Dermis microvascular lymphatic vessel endothelial cell (primary cell): ENCODE measurements around the gene MOXD1. TPM values are rescaled to one million over a fixed set of nuclear protein-coding genes. Genes with fewer than 3 reads are reported as not detected.
A peak's percentile ranks its signal among the peaks of the same experiment; 100 is the strongest.
"Not testable (repeated sequence)": the region's sequence is repeated elsewhere in the genome, so short reads cannot be mapped to it uniquely, and the experiment has no call there.

Experiments used
- DNase-seq, 2 donors: peaks; one replicate each; pipeline versions ENCODE4 v3.0.0 to v3.0.0-alpha.2; 2010; ENCODE audit warnings: low read depth in 2 of 2
- total RNA-seq: library from RNA; depleted of rRNA; stranded (reverse); fragments of >200 nt; gene quantifications from 2 replicates; pipeline ENCODE4 v1.2.1, GENCODE V29; 2014

Gene MOXD1
- total RNA-seq, 1 donor from 2014 or later = under 0.01 TPM

DNA sequence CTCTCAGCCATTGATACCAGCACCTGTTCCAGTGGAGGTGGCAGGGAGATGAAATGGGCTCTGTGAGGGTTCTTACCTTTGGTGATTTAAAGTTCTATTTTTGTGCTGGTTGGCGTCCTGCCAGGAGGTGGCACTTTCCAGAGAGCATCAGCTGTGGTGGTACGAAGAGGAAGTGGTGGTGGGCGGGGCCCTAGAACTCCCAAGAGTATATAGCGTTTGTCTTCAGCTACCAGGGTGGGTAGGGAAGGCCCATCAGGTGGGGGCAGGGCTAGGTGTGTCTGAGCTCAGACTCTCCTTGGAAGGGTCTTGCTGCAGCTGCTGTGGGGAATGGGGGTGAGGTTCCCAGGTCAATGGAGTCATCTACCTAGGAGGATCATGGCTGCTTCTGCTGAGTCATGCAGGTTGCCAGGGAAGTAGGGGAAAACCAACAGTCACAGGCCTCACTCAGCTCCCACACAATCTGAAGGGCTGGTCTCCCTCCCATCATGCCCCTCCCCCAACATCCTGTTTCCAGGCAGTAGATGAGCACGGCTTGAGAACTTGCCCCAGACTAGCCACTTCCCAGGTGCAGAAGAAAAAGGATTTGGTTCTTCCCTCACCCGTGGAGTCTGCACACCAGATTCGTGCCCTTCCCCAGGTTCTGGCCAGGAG, 46.6 kb downstream of the MOXD1 start:
- peak in 1 of 2 donors; percentile 24 for DNase-seq

GRCh38 chr6:132351986-132352385, 49.3 kb downstream of the MOXD1 start:
- DNase-seq = not testable (repeated sequence)

GRCh38 chr6:132348231-132348630, 53.0 kb downstream of the MOXD1 start:
- DNase-seq = no peak

GRCh38 chr6:132344811-132345210, 56.5 kb downstream of the MOXD1 start:
- no peak for DNase-seq

DNA sequence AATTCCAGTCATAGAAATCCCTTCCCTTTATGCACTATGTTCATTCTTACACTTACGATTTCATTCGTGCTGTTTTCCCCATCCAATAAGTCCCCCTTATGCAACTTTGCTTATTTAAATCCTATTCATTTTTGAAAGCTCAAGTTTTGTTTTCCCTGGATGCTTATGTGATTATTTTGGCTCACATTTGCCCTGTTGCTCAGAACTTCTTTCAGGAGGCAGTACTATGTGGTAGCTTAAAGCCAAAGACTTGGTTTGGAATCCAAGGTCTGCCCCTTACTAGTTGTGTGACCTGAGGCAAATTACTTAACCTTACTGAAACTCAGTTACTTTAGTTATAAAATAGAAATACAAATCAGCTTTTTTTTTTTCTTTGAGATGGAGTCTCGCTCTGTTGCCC, 59.6 kb downstream of the MOXD1 start:
- DNase-seq = no peak

- DNase-seq = no peak
Measured at GRCh38 chr6:132334521-132334885, 66.8 kb downstream of the MOXD1 start.

DNA sequence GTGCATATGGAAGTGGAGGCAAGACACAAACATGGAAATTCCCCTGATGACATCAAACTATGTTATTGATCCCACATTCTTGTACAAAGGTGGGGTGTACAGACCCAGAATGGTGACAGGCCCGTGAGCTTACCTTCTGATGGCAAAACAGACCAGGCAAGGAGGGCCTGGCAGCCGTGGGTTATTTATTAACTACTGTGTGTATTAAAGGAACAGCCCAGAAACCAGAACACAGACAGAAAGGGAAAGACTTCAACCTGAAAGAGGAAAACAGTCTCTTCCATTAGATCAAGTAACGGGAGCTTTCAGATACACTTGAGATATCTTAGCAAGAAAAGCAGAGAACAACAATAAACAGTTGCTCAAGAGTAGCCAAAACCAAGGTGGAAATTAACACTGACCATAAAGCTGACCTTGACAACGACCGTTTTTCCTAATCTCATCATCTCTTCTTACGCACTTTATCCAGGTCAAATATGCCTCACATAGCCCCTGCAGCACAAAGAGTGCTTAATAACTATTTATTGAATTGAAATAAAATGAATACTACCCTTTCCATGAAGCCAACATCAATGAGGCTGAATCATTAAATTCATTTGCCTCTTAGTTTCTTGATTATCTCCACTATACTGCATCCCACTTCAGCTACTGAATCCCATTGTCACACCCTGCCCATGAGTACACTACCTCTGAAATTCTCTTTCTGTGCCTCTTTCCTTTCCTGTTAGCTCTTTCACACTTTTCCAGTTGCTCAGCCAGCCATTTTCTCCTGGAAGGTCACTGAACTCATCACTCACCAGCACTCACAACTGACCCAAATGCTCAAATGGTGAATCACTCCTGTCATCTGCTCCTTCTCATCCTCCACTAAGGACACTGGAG, 67.4 kb downstream of the MOXD1 start:
- DNase-seq = peak in 1 of 2 donors; percentile 62

- no peak for DNase-seq
Measured at GRCh38 chr6:132330759-132331158, 70.5 kb downstream of the MOXD1 start.

DNA sequence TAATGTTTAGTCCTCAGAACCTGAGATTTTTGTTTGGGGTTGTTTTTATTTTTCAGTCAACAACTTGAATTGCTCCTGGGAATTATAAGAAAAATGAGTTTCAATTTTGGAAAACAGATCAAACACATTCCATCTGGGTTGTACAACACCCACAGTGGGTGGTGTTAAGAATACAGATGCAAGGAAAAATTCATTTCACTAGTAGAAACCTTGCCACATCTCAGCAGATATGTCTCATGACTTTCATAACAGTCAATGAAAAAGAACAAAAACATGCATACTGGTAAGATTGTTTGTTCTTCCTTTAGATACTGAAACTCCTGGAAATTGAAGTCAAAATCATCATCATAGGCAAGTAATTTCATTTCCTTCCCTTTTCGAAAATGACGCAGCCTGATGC, 78.9 kb downstream of the MOXD1 start:
- no peak for DNase-seq

DNA sequence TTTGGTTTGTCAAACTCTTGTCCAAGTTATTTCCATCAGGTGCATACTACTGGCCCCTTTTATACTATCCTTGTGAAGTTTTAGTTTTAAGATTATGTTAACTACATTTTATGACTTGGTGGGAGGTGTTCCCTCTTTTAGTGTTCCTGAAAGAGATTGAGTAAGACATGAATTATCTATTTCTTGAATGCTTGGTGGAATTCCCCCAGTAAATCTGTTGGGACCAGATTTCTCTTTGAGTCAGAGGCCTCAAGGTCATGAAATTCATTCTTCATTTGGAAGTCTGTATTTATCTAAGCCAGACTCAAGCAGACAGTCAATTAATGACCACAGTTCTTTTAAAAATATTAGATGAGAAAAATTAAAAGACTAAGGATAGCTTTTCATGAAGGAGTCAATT, 81.3 kb downstream of the MOXD1 start:
- peak in 1 of 2 donors; percentile 2 for DNase-seq

GRCh38 chr6:132316970-132317369, 84.3 kb downstream of the MOXD1 start:
- no peak for DNase-seq

GRCh38 chr6:132314432-132314831, 86.8 kb downstream of the MOXD1 start:
- no peak for DNase-seq

- DNase-seq = no peak
Measured at GRCh38 chr6:132310921-132311320, 90.4 kb downstream of the MOXD1 start.

DNA sequence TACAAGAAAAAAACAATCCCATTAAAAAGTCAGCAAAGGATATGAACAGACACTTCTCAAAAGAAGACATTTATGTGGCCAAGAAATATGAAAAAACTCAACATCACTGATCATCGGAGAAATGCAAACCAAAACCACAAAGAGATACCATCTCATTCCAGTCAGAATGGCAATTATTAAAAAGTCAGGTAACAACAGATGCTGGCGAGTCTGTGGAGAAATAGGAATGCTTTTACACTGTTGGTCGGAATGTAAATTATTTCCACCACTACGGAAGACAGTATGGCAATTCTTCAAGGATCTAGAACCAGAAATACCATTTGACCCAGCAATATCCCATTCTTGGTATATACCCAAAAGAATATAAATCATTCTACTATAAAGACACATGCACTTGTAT, 91.1 kb downstream of the MOXD1 start:
- DNase-seq = not testable (repeated sequence)

DNA sequence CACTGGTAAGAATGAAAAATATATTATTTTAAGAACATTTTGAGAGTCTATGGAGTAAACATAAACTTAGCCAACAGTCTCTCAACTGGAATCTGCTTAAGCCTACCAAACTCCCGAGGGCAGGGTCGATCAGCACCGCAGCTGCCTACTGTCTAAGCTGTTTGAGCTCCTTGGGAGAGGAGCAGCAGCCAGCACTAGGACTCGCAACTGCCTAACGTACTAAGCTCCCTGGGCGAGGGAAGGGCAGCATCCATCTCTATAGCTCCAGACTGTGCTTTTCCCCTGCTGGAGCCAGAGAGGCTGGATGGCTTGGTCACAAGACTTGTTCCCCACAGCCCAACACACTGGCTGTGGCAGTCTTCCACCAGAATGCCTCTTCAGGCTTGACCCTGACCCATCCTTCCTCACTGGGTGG, 96.4 kb downstream of the MOXD1 start:
- DNase-seq = no peak

GRCh38 chr6:132300323-132300949, 100.8 kb downstream of the MOXD1 start:
- DNase-seq = peak; percentile 42 to 68

- DNase-seq = peak; percentile 36 to 63
Measured at GRCh38 chr6:132298344-132298949, 102.8 kb downstream of the MOXD1 start.

DNA sequence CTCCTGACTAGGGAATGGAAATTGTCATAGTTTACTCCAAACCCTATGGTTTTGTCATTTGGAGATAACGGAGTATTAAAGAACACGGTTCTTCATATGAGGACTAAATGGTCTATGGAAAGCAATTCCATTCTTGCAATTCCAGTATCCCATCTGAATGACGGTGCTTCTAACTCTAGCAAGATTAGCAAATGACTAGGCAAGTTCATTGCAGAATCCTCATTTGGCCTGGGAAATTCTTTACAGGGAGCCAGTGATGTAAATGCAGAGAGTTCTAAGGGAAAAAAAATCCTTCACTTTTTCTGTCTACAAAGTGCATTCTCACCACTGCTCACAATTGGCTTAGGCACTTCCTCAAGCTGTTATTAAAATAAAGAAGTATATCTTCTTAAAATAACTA, 111.5 kb downstream of the MOXD1 start:
- DNase-seq = no peak

GRCh38 chr6:132287101-132287500, 114.2 kb downstream of the MOXD1 start:
- DNase-seq = no peak

DNA sequence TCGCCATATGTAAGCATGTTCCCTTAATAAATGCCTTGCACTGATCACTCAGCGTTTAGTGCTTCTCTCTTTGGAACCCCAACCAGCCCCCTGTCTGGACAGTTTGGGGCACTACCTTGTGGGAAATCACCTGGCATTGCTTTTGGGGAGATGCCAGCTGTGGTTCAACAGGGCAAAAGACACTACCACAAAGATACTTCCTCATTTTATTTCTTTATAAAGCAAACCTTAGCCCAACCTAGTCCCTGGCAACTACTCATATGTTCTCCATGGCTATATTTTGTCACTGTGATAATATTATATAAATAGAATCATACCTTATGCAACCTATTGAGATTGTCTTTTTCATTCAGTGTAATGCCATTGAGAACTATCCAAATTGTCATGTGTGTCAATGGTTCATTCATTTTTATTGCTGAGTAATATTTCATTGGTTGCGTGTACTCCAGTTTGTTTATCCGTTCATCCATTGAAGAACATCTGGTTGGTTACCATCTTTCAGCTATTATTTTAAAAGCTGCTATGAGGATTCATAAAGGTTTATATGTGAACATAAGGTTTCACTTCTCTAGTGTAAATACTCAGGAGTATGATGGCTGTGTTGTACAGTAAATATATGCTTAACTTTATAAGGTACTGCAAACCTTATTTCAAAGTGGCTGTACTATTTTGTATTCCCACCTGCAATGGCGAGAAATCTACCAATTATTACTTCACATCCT, 114.8 kb downstream of the MOXD1 start:
- no peak for DNase-seq

GRCh38 chr6:132285004-132285780, 116.1 kb downstream of the MOXD1 start:
- DNase-seq = no peak
